Measurements from ENCODE around the gene CDH13. TPM values are rescaled to one million over a fixed set of nuclear protein-coding genes. Genes with fewer than 3 reads are reported as not detected.

The CDH13 gene
- total and polyA plus RNA-seq, 2 experiments from 2014 or later, result 1.2 to 1.5 TPM

GRCh38 chr16:83510906-83511305 lies 884.1 kb downstream of the CDH13 start:
- TF ChIP-seq EZH2phosphoT487 (IDR thresholded peaks at IDR 0.05; ENCODE audit: low read depth, severe bottlenecking, unreplicated experiment), result no peak
- no peak for TF ChIP-seq EZH2 (IDR thresholded peaks at IDR 0.05; ENCODE audit: borderline replicate concordance)
- no peak for TF ChIP-seq CTCF (IDR thresholded peaks at IDR 0.05; ENCODE audit: poor library complexity)
- Histone ChIP-seq H3K9me2 (replicated peaks; ENCODE audit: insufficient read depth) (no peaks in the 10 kb centered on the region), H2AFZ (no peak overlapping the region), H3K27me3 (peaks cover 11% of the 10 kb centered on the region), H3K79me2 (no peaks in the 10 kb centered on the region), H3K4me3 (no peak overlapping the region), H3K4me2 (no peak overlapping the region), H4K20me1 (ENCODE audit: insufficient read depth, poor library complexity, severe bottlenecking) (no peaks in the 10 kb centered on the region), H3K9me3 (ENCODE audit: low read depth) (no peaks in the 10 kb centered on the region), H3K27ac (no peak overlapping the region), H3K4me1 (ENCODE audit: insufficient read depth) (no peaks in the 10 kb centered on the region), H3K36me3 (replicated peaks; ENCODE audit: insufficient read depth, low read depth) (no peaks in the 10 kb centered on the region)
- DNase-seq (ENCODE audit: low spot score), result no peak
- WGBS (ENCODE audit: low lambda C conversion rate, missing lambda C conversion rate), result 96% methylated on average over 12 of the region's 12 CpGs

GRCh38 chr16:83513008-83513755 lies 886.4 kb downstream of the CDH13 start:
- no peak for TF ChIP-seq CTCF (IDR thresholded peaks at IDR 0.05; ENCODE audit: poor library complexity)
- no peak for TF ChIP-seq EZH2phosphoT487 (IDR thresholded peaks at IDR 0.05; ENCODE audit: low read depth, severe bottlenecking, unreplicated experiment)
- no peak for TF ChIP-seq EZH2 (IDR thresholded peaks at IDR 0.05; ENCODE audit: borderline replicate concordance)
- H3K36me3 ChIP-seq (replicated peaks; ENCODE audit: insufficient read depth, low read depth), result no peaks in the 10 kb centered on the region
- H3K9me3 ChIP-seq (ENCODE audit: low read depth), result no peaks in the 10 kb centered on the region
- DNase-seq (ENCODE audit: low spot score), result no peak
- WGBS (ENCODE audit: low lambda C conversion rate, missing lambda C conversion rate), result 77% methylated on average over 8 of the region's 8 CpGs
- H3K79me2 ChIP-seq, result no peaks in the 10 kb centered on the region
- no peak overlapping the region for H2AFZ ChIP-seq
- no peaks in the 10 kb centered on the region for H3K9me2 ChIP-seq (replicated peaks; ENCODE audit: insufficient read depth)
- H3K4me1 ChIP-seq (ENCODE audit: insufficient read depth), result no peaks in the 10 kb centered on the region
- H3K27me3 ChIP-seq, result peaks cover 3% of the 10 kb centered on the region
- no peak overlapping the region for H3K4me3 ChIP-seq
- H3K27ac ChIP-seq, result no peak overlapping the region
- H3K4me2 ChIP-seq, result no peak overlapping the region
- no peaks in the 10 kb centered on the region for H4K20me1 ChIP-seq (ENCODE audit: insufficient read depth, poor library complexity, severe bottlenecking)

- Histone ChIP-seq H3K9me2 (replicated peaks; ENCODE audit: insufficient read depth) (no peaks in the 10 kb centered on the region), H3K36me3 (replicated peaks; ENCODE audit: insufficient read depth, low read depth) (no peaks in the 10 kb centered on the region), H3K4me3 (no peak overlapping the region), H3K4me1 (ENCODE audit: insufficient read depth) (no peaks in the 10 kb centered on the region), H3K27me3 (no peaks in the 10 kb centered on the region), H2AFZ (no peak overlapping the region), H3K27ac (no peak overlapping the region), H3K9me3 (ENCODE audit: low read depth) (no peaks in the 10 kb centered on the region), H4K20me1 (ENCODE audit: insufficient read depth, poor library complexity, severe bottlenecking) (no peaks in the 10 kb centered on the region), H3K79me2 (no peaks in the 10 kb centered on the region), H3K4me2 (no peak overlapping the region)
- no peak for DNase-seq (ENCODE audit: low spot score)
- WGBS (ENCODE audit: low lambda C conversion rate, missing lambda C conversion rate), result 68% methylated on average over 2 of the region's 2 CpGs
- TF ChIP-seq EZH2 (IDR thresholded peaks at IDR 0.05; ENCODE audit: borderline replicate concordance) (no peak), CTCF (IDR thresholded peaks at IDR 0.05; ENCODE audit: poor library complexity) (no peak), EZH2phosphoT487 (IDR thresholded peaks at IDR 0.05; ENCODE audit: low read depth, severe bottlenecking, unreplicated experiment) (no peak)
Measured at GRCh38 chr16:83515395-83515794, 888.6 kb downstream of the CDH13 start.

Data from hepatocyte (in vitro differentiated cells).